Measurements from ENCODE around the gene CSMD2. TPM values are rescaled to one million over a fixed set of nuclear protein-coding genes. Genes with fewer than 3 reads are reported as not detected.

Gene CSMD2
- total RNA-seq, 1 experiment from 2014 or later, result 2.8 TPM

- DNase-seq (ENCODE audit: low spot score), result no peak
- ChIA-PET CTCF (no interaction called here), POLR2A (ENCODE audit: low non-redundant PET) (no interaction called here)
- intact Hi-C loops (cut with micrococcal nuclease; ENCODE audit: unreplicated experiment), result no loop called here
- TF ChIP-seq CTCF (conservative IDR thresholded peaks at IDR 0.05; ENCODE audit: low read depth, low read length) (no peak), EZH2 (IDR thresholded peaks at IDR 0.05; ENCODE audit: borderline replicate concordance, low read depth, low read length, poor library complexity, severe bottlenecking) (no peak)
- no peak overlapping the region for H3K4me3 ChIP-seq (ENCODE audit: low read depth, low read length, poor library complexity, severe bottlenecking)
- H3K27me3 ChIP-seq (replicated peaks; ENCODE audit: insufficient read depth, low read depth, low read length, poor library complexity), result no peaks in the 10 kb centered on the region
- H3K9me3 ChIP-seq (ENCODE audit: low read depth, low read length, poor library complexity, severe bottlenecking), result no peaks in the 10 kb centered on the region
- no TSS peak for BruUV-seq (replicated peaks)
- no peak overlapping the region for H3K27ac ChIP-seq (ENCODE audit: low read depth, low read length, poor library complexity, severe bottlenecking)
- no peaks in the 10 kb centered on the region for H3K4me1 ChIP-seq (ENCODE audit: insufficient read depth, low read length, poor library complexity, severe bottlenecking)
- H3K36me3 ChIP-seq (ENCODE audit: insufficient read depth, low read length, poor library complexity, severe bottlenecking), result no peaks in the 10 kb centered on the region
Observed at GRCh38 chr1:33893147-33893830, 271.7 kb downstream of the CSMD2 start.

GRCh38 chr1:33886496-33886895 lies 278.5 kb downstream of the CSMD2 start:
- Histone ChIP-seq H3K36me3 (ENCODE audit: insufficient read depth, low read length, poor library complexity, severe bottlenecking) (no peaks in the 10 kb centered on the region), H3K9me3 (ENCODE audit: low read depth, low read length, poor library complexity, severe bottlenecking) (no peaks in the 10 kb centered on the region), H3K4me1 (ENCODE audit: insufficient read depth, low read length, poor library complexity, severe bottlenecking) (no peaks in the 10 kb centered on the region), H3K27me3 (replicated peaks; ENCODE audit: insufficient read depth, low read depth, low read length, poor library complexity) (no peaks in the 10 kb centered on the region), H3K4me3 (ENCODE audit: low read depth, low read length, poor library complexity, severe bottlenecking) (no peak overlapping the region), H3K27ac (ENCODE audit: low read depth, low read length, poor library complexity, severe bottlenecking) (no peak overlapping the region)
- ChIA-PET CTCF (no interaction called here), POLR2A (ENCODE audit: low non-redundant PET) (no interaction called here)
- no TSS peak for BruUV-seq (replicated peaks)
- no peak for DNase-seq (ENCODE audit: low spot score)
- intact Hi-C loops (cut with micrococcal nuclease; ENCODE audit: unreplicated experiment), result no loop called here
- TF ChIP-seq CTCF (conservative IDR thresholded peaks at IDR 0.05; ENCODE audit: low read depth, low read length) (no peak), EZH2 (IDR thresholded peaks at IDR 0.05; ENCODE audit: borderline replicate concordance, low read depth, low read length, poor library complexity, severe bottlenecking) (no peak)

- BruUV-seq (replicated peaks), result no TSS peak
- TF ChIP-seq EZH2 (IDR thresholded peaks at IDR 0.05; ENCODE audit: borderline replicate concordance, low read depth, low read length, poor library complexity, severe bottlenecking), result no peak
- TF ChIP-seq CTCF (conservative IDR thresholded peaks at IDR 0.05; ENCODE audit: low read depth, low read length), result no peak
- POLR2A ChIA-PET (ENCODE audit: low non-redundant PET), result no interaction called here
- no peak for DNase-seq (ENCODE audit: low spot score)
- intact Hi-C loops (cut with micrococcal nuclease; ENCODE audit: unreplicated experiment), result no loop called here
- Histone ChIP-seq H3K36me3 (ENCODE audit: insufficient read depth, low read length, poor library complexity, severe bottlenecking) (no peaks in the 10 kb centered on the region), H3K27ac (ENCODE audit: low read depth, low read length, poor library complexity, severe bottlenecking) (no peak overlapping the region), H3K4me1 (ENCODE audit: insufficient read depth, low read length, poor library complexity, severe bottlenecking) (no peaks in the 10 kb centered on the region), H3K27me3 (replicated peaks; ENCODE audit: insufficient read depth, low read depth, low read length, poor library complexity) (no peaks in the 10 kb centered on the region), H3K9me3 (ENCODE audit: low read depth, low read length, poor library complexity, severe bottlenecking) (no peaks in the 10 kb centered on the region), H3K4me3 (ENCODE audit: low read depth, low read length, poor library complexity, severe bottlenecking) (no peak overlapping the region)
- CTCF ChIA-PET, result no interaction called here
Observed at GRCh38 chr1:33880305-33880704, 284.7 kb downstream of the CSMD2 start.
